Ovary (tissue), 9 donors: ENCODE measurements around the gene OGFOD3. TPM values are rescaled to one million over a fixed set of nuclear protein-coding genes. Genes with fewer than 3 reads are reported as not detected.

Experiments used
- DNase-seq, 5 donors: peaks; one replicate each; pipeline ENCODE4 v3.0.0-alpha.2; 2019 to 2020
- H3K27ac ChIP-seq, 2 donors: fragments of 200-600 bp; one replicate each; pipeline versions ENCODE4 v1.5.1 to v1.8.0; 2019 to 2022
- H3K27me3 ChIP-seq: fragments of 200-600 bp; one replicate; pipeline ENCODE4 v1.8.0; 2022
- H3K36me3 ChIP-seq: fragments of 200-600 bp; sonication (generic); one replicate; pipeline ENCODE4 v1.5.1; 2019
- H3K4me1 ChIP-seq: one replicate; pipeline ENCODE4 v1.8.1; 2013; ENCODE audit warnings: mild to moderate bottlenecking, moderate library complexity; ENCODE audit not compliant: insufficient read depth
- H3K4me3 ChIP-seq: fragments of 200-600 bp; sonication (generic); one replicate; pipeline ENCODE4 v1.5.1; 2017
- H3K9me3 ChIP-seq, 2 donors: fragments of 200-600 bp in 1 of 2; sonication (generic) in 1 of 2; one replicate each; pipeline versions ENCODE4 v1.5.1 to v1.8.1; 2013 to 2019; ENCODE audit warnings: mild to moderate bottlenecking in 1 of 2, moderate library complexity in 1 of 2
- CTCF ChIP-seq, 3 donors: fragments of 450-650 bp in 2 of 3; fragments of 200-600 bp in 1 of 3; IDR thresholded peaks; one replicate each; pipeline versions ENCODE4 v1.5.1 to v1.8.0; 2016 to 2022; ENCODE audit warnings: antibody characterized with exemption in 3 of 3, mild to moderate bottlenecking in 1 of 3
- EP300 ChIP-seq: sonication (generic); formaldehyde crosslinking; IDR thresholded peaks from one replicate; pipeline ENCODE4 v1.6.1; 2017; ENCODE audit warnings: antibody characterized with exemption
- POLR2A ChIP-seq: fragments of 450-650 bp; IDR thresholded peaks from one replicate; pipeline ENCODE4 v1.6.1; 2017; ENCODE audit warnings: antibody characterized with exemption, mild to moderate bottlenecking, moderate library complexity
- WGBS, 3 donors: extraction: QIAGEN DNeasy Blood & Tissue Kit in 1 of 3; methylation state at CpG; one replicate each; pipeline versions ENCODE4 v1.1.5 to v1.1.7; 2013 to 2017; 5-methylcytosine and 5-hydroxymethylcytosine counted together
- intact Hi-C, 4 donors: fragments of 100-400 bp; cut with DNase I; formaldehyde crosslinking; loops; one replicate each; pipeline versions ENCODE4 v1.11.0 to v1.15.1; 2022 to 2023
- polyA plus RNA-seq, 2 donors: library from polyadenylated mRNA; stranded (reverse); fragments of 200-250 nt in 1 of 2; fragments of 350-450 nt in 1 of 2; fragmentation: Illumina TruSeq in 1 of 2; extraction: RNeasy Lipid Tissue Mini Kit (QIAGEN cat#74804) in 1 of 2; gene quantifications; one replicate each; pipeline ENCODE4 v1.2.3, GENCODE V29; 2013 to 2014
- small RNA-seq: library from RNA; depleted of rRNA; stranded (forward); fragments of <200 nt; gene quantifications from one replicate; pipeline ENCODE3, GENCODE V24; 2016
- total RNA-seq, 7 donors: library from RNA; depleted of rRNA in 2 of 7; stranded (reverse); fragments of >200 nt in 2 of 7; fragmentation: NEBNext Ultra II Directional in 3 of 7; extraction: Animal tissue kit (Norgen Biotek cat#: 25700) in 3 of 7; gene quantifications; one replicate each; pipeline versions ENCODE4 v1.1.0 to v1.2.4, GENCODE V29; 2016 to 2023
- donor health status: DM: no; HTN: no; CAD: no; lungs with moderate emphysema.
- donor health status: DM: no; HTN: no; CAD: no.
- donor health status: Bipolar disorder and iron deficiency.
- donor health status: DM: yes; HTN: yes; CAD: no.
- donor health status: DM: no; HTN: no; CAD: no.
- donor health status: DM: yes; HTN: yes; CAD: no.

Gene OGFOD3
- total and polyA plus RNA-seq, 9 donors, result 14.4 to 37.8 (median 29.4) TPM

- Histone ChIP-seq H3K27ac (no peak overlapping the region), H3K9me3 (no peaks in the 10 kb centered on the region), H3K27me3 (no peaks in the 10 kb centered on the region), H3K36me3 (no peaks in the 10 kb centered on the region), H3K4me1 (peaks cover 6% of the 10 kb centered on the region), H3K4me3 (no peak overlapping the region)
- TF ChIP-seq POLR2A, result no peak
- TF ChIP-seq EP300, result no peak
- TF ChIP-seq CTCF (IDR thresholded peaks at IDR 0.05), result no peak
- 43 to 54% (median 50%) methylated on average over 28 of the region's 28 CpGs for WGBS, 3 donors
- intact Hi-C loops, result no loop called here
- DNase-seq, result no peak
These were observed 75.9 kb downstream of the OGFOD3 start for GRCh38 chr17:82342361-82343079.

- peak in 2 of 5 donors; percentile 36 to 59 for DNase-seq
- Histone ChIP-seq H3K36me3 (no peaks in the 10 kb centered on the region), H3K9me3 (no peaks in the 10 kb centered on the region), H3K27me3 (no peaks in the 10 kb centered on the region), H3K4me1 (peaks cover 6% of the 10 kb centered on the region), H3K27ac (peak overlapping the region in 1 of 2 donors; percentile 26), H3K4me3 (peak overlapping the region; percentile 31)
- TF ChIP-seq POLR2A (no peak), EP300 (no peak), CTCF (IDR thresholded peaks at IDR 0.05) (no peak)
- intact Hi-C loops, result no loop called here
- 37 to 47% (median 43%) methylated on average over 7 to 10 of the region's 10 CpGs for WGBS, 3 donors
These were observed 78.5 kb downstream of the OGFOD3 start for GRCh38 chr17:82339634-82340580.

Small RNAs within 50 kb of the gene (small RNA-seq; reads per million reads assigned to genes)
- gene RF00019, result not detected

Other genes starting within 250 kb of the OGFOD3 start
- 10 to 100 TPM; 22.9 to 65.0 (median 41.9) TPM for gene CCDC57, start 205.7 kb downstream of the OGFOD3 start, total RNA-seq
- gene CCDC57, start 205.7 kb downstream of the OGFOD3 start, polyA plus RNA-seq, result 10 to 100 TPM in 1 of 2 donors, 1 to 10 TPM in 1; 7.7 to 22.2 TPM
- gene SLC16A3, start 189.5 kb downstream of the OGFOD3 start, total RNA-seq, result 10 to 100 TPM; 10.5 to 23.2 (median 18.0) TPM
- 1 to 10 TPM; 3.5 to 5.0 TPM for gene SLC16A3, start 189.5 kb downstream of the OGFOD3 start, polyA plus RNA-seq
- gene CSNK1D, start 144.9 kb downstream of the OGFOD3 start, total RNA-seq, result 100 to 1,000 TPM in 5 of 7 donors, 10 to 100 TPM in 2; 46.0 to 160 (median 121) TPM
- 100 to 1,000 TPM in 1 of 2 donors, 10 to 100 TPM in 1; 81.2 to 134 TPM for gene CSNK1D, start 144.9 kb downstream of the OGFOD3 start, polyA plus RNA-seq
- gene CD7, start 101.0 kb downstream of the OGFOD3 start, total RNA-seq, result 1 to 10 TPM in 4 of 7 donors, under 1 TPM in 1, not detected in 2; 0.58 to 1.3 (median 1.1) TPM
- under 1 TPM in 1 of 2 donors, not detected in 1; 0.48 TPM for gene CD7, start 101.0 kb downstream of the OGFOD3 start, polyA plus RNA-seq
- gene SECTM1, start 84.8 kb downstream of the OGFOD3 start, total RNA-seq, result 10 to 100 TPM in 1 of 7 donors, 1 to 10 TPM in 6; 3.9 to 20.8 (median 9.1) TPM
- gene SECTM1, start 84.8 kb downstream of the OGFOD3 start, polyA plus RNA-seq, result 1 to 10 TPM; 2.1 to 7.9 TPM
- not detected for gene TEX19, start 59.3 kb downstream of the OGFOD3 start, total RNA-seq
- gene TEX19, start 59.3 kb downstream of the OGFOD3 start, polyA plus RNA-seq, result not detected
- not detected for gene UTS2R, start 46.8 kb downstream of the OGFOD3 start, total RNA-seq
- gene UTS2R, start 46.8 kb downstream of the OGFOD3 start, polyA plus RNA-seq, result not detected
- gene HEXD, start 239 bp downstream of the OGFOD3 start, total RNA-seq, result 10 to 100 TPM; 32.9 to 68.6 (median 46.6) TPM
- gene HEXD, start 239 bp downstream of the OGFOD3 start, polyA plus RNA-seq, result 10 to 100 TPM in 1 of 2 donors, 1 to 10 TPM in 1; 8.7 to 74.7 TPM
- 100 to 1,000 TPM in 1 of 7 donors, 10 to 100 TPM in 6; 44.4 to 101 (median 73.1) TPM for gene CYBC1, start 32.2 kb upstream of the OGFOD3 start, total RNA-seq
- gene CYBC1, start 32.2 kb upstream of the OGFOD3 start, polyA plus RNA-seq, result 10 to 100 TPM; 34.0 to 56.4 TPM
- 10 to 100 TPM; 39.7 to 52.7 (median 49.8) TPM for gene NARF, start 40.2 kb upstream of the OGFOD3 start, total RNA-seq
- gene NARF, start 40.2 kb upstream of the OGFOD3 start, polyA plus RNA-seq, result 10 to 100 TPM; 29.6 to 37.8 TPM
- gene FOXK2, start 101.1 kb upstream of the OGFOD3 start, total RNA-seq, result 10 to 100 TPM; 27.2 to 67.6 (median 48.2) TPM
- 10 to 100 TPM; 19.1 to 28.8 TPM for gene FOXK2, start 101.1 kb upstream of the OGFOD3 start, polyA plus RNA-seq
- gene WDR45B, start 229.9 kb upstream of the OGFOD3 start, total RNA-seq, result 10 to 100 TPM; 43.0 to 99.3 (median 83.5) TPM
- gene WDR45B, start 229.9 kb upstream of the OGFOD3 start, polyA plus RNA-seq, result 10 to 100 TPM; 55.2 to 58.0 TPM